ENCODE data around the gene FBXL15.

FBXL15 gene

DNA sequence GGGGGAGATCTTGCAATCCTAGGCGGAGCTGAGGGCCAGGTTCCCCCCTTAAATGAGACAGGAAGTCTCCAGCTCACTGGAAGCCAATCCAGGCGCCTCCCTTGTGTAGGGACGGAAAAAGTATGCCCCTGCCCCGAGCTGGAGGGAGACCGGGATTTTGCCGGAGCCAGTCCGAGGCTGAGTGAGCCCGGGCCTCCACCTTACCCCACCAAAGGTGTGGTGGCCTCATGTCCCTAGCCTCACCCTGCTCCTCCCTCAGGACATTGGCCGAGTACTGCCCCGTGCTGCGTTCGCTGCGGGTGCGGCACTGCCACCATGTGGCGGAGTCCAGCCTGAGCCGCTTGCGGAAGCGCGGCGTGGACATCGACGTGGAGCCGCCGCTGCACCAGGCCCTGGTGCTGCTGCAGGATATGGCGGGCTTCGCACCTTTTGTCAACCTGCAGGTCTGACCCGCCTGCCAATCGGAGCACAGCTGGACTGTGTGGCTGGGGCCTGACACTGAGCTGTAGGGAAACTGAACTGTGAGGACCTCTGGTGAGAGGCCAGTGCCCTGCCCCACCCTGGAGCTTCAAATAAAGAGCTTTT, 2.0 kb downstream of the FBXL15 start:
- peak overlapping the region; percentile 88; the same call in 1 of the 2 replicates for H3K9ac ChIP-seq (ENCODE audit: low read depth, low read length)
- H3K4me1 ChIP-seq (ENCODE audit: insufficient read depth, low read length), result no peaks in the 10 kb centered on the region
- H3K36me3 ChIP-seq (ENCODE audit: insufficient read depth, low read length), result peaks cover 3% of the 10 kb centered on the region; the same call in 1 of the 2 replicates
- H3K9me3 ChIP-seq (ENCODE audit: control insufficient read depth, insufficient read depth, low read length), result no peaks in the 10 kb centered on the region

GRCh38 chr10:102423372-102423968, 2.8 kb downstream of the FBXL15 start:
- Histone ChIP-seq H3K36me3 (ENCODE audit: insufficient read depth, low read length) (peaks cover 3% of the 10 kb centered on the region; the same call in 1 of the 2 replicates), H3K4me1 (ENCODE audit: insufficient read depth, low read length) (no peaks in the 10 kb centered on the region), H3K9ac (ENCODE audit: low read depth, low read length) (no peak overlapping the region), H3K9me3 (ENCODE audit: control insufficient read depth, insufficient read depth, low read length) (no peaks in the 10 kb centered on the region)

DNA sequence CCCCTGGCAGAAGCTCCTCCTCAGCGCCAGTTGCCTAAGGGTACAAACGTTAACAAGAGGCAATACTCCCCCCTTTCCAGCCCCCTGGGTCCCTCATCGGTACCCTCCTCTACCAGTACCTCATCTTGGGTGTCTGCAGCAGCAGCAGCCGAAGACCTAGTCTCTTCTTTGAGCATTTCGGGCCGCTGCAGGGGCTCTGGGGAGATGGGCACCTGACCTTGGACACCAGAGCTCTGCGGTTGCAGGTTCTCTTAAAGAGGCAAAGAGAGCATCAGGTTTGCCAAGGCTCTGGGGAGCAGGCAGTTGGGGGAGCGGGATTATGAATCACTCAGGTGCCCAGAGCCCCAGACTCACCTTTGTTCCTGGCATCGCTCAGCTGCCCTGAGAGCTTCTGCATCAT, 3.5 kb downstream of the FBXL15 start:
- H3K36me3 ChIP-seq (ENCODE audit: insufficient read depth, low read length), result peaks cover 3% of the 10 kb centered on the region; the same call in 1 of the 2 replicates
- H3K9ac ChIP-seq (ENCODE audit: low read depth, low read length), result no peak overlapping the region
- no peaks in the 10 kb centered on the region for H3K9me3 ChIP-seq (ENCODE audit: control insufficient read depth, insufficient read depth, low read length)
- H3K4me1 ChIP-seq (ENCODE audit: insufficient read depth, low read length), result no peaks in the 10 kb centered on the region

GRCh38 chr10:102424916-102425315, 4.3 kb downstream of the FBXL15 start:
- no peak overlapping the region for H3K9ac ChIP-seq (ENCODE audit: low read depth, low read length)
- peaks cover 3% of the 10 kb centered on the region; the same call in 1 of the 2 replicates for H3K36me3 ChIP-seq (ENCODE audit: insufficient read depth, low read length)
- H3K9me3 ChIP-seq (ENCODE audit: control insufficient read depth, insufficient read depth, low read length), result no peaks in the 10 kb centered on the region
- no peaks in the 10 kb centered on the region for H3K4me1 ChIP-seq (ENCODE audit: insufficient read depth, low read length)

DNA sequence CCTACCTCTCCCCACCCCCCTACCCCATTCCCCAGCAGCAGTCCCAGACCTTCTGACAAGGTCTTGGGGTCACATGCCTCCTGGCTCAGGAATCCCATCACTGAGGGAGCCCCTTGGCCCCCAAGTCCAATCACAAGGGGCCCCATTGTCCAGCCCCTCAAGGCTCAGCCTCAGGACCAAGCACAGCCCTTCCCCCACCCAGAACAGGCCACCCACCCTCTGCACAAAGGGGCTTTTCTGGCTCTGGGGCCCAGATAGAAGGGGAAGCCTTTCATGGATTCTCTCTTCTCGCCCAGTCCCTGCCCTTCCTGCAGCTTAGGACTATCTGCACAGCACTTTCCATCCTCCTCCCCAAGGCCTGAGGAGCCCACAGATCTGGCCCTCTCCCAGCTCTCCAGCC, 4.8 kb downstream of the FBXL15 start:
- Histone ChIP-seq H3K36me3 (ENCODE audit: insufficient read depth, low read length) (peaks cover 3% of the 10 kb centered on the region; the same call in 1 of the 2 replicates), H3K9ac (ENCODE audit: low read depth, low read length) (no peak overlapping the region), H3K9me3 (ENCODE audit: control insufficient read depth, insufficient read depth, low read length) (no peaks in the 10 kb centered on the region), H3K4me1 (ENCODE audit: insufficient read depth, low read length) (no peaks in the 10 kb centered on the region)

DNA sequence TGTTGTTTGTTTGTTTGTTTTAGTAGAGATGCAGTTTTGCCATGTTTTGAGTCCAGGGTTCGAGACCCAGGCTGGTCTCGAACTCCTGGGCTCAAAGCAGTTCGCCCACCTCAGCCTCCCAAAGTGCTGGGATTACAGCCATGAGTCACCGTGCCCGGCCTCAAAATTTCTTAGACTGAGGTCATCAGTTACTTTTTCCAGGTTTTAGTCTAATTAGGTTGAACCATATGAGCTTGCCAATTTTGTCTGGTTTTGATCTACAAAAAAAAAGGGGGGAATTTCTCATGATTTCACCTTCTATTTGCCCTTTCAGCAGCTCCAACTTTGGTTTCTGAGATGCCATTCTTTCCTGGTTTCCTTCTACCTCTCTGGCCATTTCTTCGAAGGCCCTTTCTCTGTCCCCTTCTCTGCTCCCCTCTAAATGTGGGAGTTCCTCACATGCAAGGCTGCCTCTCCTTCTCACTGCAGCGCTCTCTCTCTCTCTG, 6.2 kb downstream of the FBXL15 start:
- peaks cover 3% of the 10 kb centered on the region; the same call in 1 of the 2 replicates for H3K36me3 ChIP-seq (ENCODE audit: insufficient read depth, low read length)
- H3K9me3 ChIP-seq (ENCODE audit: control insufficient read depth, insufficient read depth, low read length), result no peaks in the 10 kb centered on the region
- no peak overlapping the region for H3K9ac ChIP-seq (ENCODE audit: low read depth, low read length)
- H3K4me1 ChIP-seq (ENCODE audit: insufficient read depth, low read length), result peaks cover 4% of the 10 kb centered on the region

DNA sequence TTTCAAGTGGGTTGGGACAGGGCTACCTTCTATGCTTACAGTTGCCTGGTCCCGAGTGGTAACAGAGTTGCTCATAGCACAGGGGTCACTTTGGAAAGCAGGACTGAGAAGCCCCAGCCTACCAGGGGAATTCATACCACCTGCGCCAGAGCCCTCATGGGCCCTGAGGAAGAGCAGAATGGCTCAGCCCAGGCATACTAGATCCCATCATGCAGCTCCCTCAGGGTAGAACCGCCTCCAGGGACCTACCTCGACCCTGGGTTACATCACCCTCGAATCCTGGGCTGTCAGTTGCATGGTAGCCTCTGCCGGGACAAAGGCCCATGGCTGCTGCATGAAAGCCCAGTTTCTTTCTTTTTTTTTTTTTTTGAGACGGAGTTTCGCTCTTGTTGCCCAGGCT, 8.8 kb downstream of the FBXL15 start:
- Histone ChIP-seq H3K9ac (ENCODE audit: low read depth, low read length) (no peak overlapping the region), H3K36me3 (ENCODE audit: insufficient read depth, low read length) (peaks cover 1% of the 10 kb centered on the region; the same call in 1 of the 2 replicates), H3K9me3 (ENCODE audit: control insufficient read depth, insufficient read depth, low read length) (no peaks in the 10 kb centered on the region), H3K4me1 (ENCODE audit: insufficient read depth, low read length) (peaks cover 15% of the 10 kb centered on the region)

- Histone ChIP-seq H3K9me3 (ENCODE audit: control insufficient read depth, insufficient read depth, low read length) (no peaks in the 10 kb centered on the region), H3K36me3 (ENCODE audit: insufficient read depth, low read length) (no peaks in the 10 kb centered on the region), H3K9ac (ENCODE audit: low read depth, low read length) (peak overlapping the region; percentile 88), H3K4me1 (ENCODE audit: insufficient read depth, low read length) (peaks cover 24% of the 10 kb centered on the region)
These were observed 11.0 kb downstream of the FBXL15 start for GRCh38 chr10:102431452-102432124.

DNA sequence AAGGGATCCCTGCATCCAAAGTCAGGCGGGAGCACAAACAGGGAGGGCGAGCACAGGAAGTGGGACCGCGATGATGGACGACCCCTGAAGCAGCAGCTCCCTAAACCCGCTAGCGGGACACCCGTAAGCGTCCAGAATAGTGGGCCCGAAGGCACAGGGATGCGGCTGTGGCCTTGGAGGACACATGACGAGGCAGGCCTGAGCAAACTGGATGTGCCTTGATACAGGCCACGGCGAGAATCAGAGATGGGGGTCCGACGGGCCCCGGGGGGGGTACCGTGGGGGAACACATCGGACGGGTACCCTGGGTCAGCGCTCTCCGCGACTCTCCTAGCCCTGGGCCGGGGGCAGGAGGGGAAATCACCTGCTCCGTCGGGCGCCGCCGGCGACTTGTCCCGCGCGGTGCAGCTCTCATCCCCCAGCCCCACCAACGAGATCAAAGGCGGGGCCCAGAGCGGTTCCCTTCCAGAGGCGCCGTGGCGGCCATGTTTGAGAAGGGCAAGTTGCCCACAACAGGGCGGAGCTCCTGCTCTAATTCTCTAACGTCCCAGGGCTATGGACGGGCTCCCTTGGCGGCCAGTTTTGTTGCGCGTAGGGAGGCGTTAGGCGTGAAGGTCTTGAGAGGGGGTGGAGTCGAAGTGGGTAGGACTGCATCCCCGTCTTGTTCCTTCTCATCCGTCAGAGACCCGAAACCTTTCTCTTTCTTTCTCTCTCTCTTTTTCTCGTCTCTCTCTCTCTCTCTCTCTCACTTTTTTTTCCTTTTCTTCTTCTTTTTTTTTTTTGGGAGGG, 11.7 kb downstream of the FBXL15 start, which contains the start of gene CUEDC2:
TSS of gene CUEDC2 (minus strand) at position 413 of the 789 bp plus-strand sequence. CDS start 7,386 bp downstream, outside the sequence.
- H3K36me3 ChIP-seq (ENCODE audit: insufficient read depth, low read length), result no peaks in the 10 kb centered on the region
- H3K4me1 ChIP-seq (ENCODE audit: insufficient read depth, low read length), result peaks cover 24% of the 10 kb centered on the region
- no peaks in the 10 kb centered on the region for H3K9me3 ChIP-seq (ENCODE audit: control insufficient read depth, insufficient read depth, low read length)
- H3K9ac ChIP-seq (ENCODE audit: low read depth, low read length), result peak within 1 kb of the TSS; percentile 88

- peaks cover 24% of the 10 kb centered on the region for H3K4me1 ChIP-seq (ENCODE audit: insufficient read depth, low read length)
- H3K9ac ChIP-seq (ENCODE audit: low read depth, low read length), result no peak overlapping the region; the same call in 1 of the 2 replicates
- H3K9me3 ChIP-seq (ENCODE audit: control insufficient read depth, insufficient read depth, low read length), result no peaks in the 10 kb centered on the region
- H3K36me3 ChIP-seq (ENCODE audit: insufficient read depth, low read length), result no peaks in the 10 kb centered on the region
These were observed 13.0 kb downstream of the FBXL15 start for GRCh38 chr10:102433619-102434046.

DNA sequence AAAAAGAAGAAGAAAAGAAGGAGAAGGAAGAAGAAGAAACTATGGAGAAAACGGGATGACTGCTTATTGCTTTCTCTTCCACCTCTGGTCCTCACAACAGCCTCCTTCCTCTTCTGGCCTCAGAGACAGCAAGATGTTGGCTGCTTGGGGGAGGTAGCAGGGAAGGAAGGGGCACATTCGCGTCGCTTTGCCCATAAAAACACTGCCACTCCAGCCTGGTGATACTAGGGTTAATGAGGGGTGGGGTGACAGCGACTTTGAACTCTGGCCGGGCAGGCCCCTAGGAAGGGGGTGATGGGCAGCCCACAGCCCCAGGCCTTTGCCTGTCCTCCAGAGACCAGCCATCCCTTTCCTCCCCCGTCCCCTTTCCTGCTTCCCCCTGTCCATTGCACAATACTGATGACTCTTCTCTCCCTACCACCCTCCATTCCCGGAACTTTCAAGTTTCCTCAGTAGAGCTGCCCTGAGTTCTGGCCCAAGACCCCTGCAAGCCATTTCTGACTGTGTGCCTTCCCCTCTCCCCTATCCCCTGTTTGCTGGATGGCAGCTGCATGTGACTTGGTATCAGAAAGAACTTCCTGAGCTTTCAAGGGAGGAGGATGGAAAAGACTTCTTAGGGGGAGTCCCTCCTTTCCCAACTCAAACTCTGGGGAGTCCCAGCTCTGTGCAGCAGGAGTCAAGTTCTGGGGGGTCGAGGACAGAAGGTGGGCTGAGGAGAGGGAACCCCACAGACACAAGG, 13.9 kb downstream of the FBXL15 start:
- Histone ChIP-seq H3K36me3 (ENCODE audit: insufficient read depth, low read length) (no peaks in the 10 kb centered on the region), H3K9me3 (ENCODE audit: control insufficient read depth, insufficient read depth, low read length) (no peaks in the 10 kb centered on the region), H3K4me1 (ENCODE audit: insufficient read depth, low read length) (peaks cover 24% of the 10 kb centered on the region), H3K9ac (ENCODE audit: low read depth, low read length) (peak overlapping the region; percentile 46; the same call in 1 of the 2 replicates)

DNA sequence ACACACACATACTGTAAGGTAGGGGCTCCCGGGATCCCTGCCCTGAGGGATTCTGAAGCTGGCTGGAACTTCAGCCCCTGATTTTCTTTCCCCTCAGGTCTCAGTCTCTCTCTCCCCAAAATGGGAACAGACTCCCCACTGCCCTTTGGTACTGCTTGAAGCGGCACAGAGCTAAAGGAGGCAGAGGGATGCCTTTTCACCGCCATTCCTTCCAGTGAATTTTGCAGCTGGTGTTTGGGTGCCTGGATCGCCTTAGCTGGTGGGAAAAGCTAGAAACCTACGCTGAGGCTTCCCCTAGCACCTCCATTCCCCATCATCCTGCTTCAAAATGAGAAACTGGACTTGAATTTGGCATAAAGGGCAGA, 14.5 kb downstream of the FBXL15 start:
- Histone ChIP-seq H3K36me3 (ENCODE audit: insufficient read depth, low read length) (no peaks in the 10 kb centered on the region), H3K4me1 (ENCODE audit: insufficient read depth, low read length) (peaks cover 24% of the 10 kb centered on the region), H3K9ac (ENCODE audit: low read depth, low read length) (peak overlapping the region; percentile 46; the same call in 1 of the 2 replicates)

DNA sequence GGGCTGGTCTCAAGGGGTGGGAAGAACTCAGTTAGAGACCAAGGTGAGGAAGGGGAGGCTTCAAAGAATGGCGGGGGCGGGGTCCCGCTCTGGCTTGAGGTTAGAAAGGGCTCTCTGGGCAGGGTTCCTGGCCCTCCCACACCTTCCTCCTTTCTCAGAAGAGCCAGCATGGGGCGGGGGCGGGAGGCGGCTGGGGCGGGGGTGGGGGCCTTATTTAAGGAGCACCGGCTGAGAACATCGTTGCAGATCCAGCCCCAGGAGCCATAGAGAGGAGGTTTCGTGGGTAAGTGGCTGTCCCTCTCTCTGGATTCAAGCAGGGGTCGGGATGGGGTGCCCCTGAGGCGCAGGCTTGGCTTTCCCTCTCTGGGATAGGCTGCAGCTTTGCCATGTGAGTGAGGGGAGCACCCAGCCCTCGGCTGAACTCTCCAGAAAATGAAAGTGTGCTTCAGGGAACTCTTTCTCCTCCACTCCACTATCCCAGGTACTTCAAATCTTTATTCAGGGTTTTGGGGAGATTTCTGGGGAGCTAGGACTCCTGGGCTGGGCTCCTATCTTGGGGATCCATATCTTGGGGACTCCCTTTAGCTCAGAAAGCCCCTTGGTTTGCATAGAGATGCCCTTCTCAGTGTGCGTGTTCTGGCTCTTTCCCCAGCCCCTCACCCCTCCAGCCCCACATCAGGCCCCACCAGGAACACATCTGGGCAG, 15.0 kb downstream of the FBXL15 start:
- Histone ChIP-seq H3K9me3 (ENCODE audit: control insufficient read depth, insufficient read depth, low read length) (no peaks in the 10 kb centered on the region), H3K36me3 (ENCODE audit: insufficient read depth, low read length) (no peaks in the 10 kb centered on the region), H3K4me1 (ENCODE audit: insufficient read depth, low read length) (peaks cover 24% of the 10 kb centered on the region), H3K9ac (ENCODE audit: low read depth, low read length) (peak overlapping the region; percentile 46; the same call in 1 of the 2 replicates)

More for the DNA sequence above, 14.5 kb downstream of the FBXL15 start:
- H3K9me3 ChIP-seq (ENCODE audit: control insufficient read depth, insufficient read depth, low read length), result no peaks in the 10 kb centered on the region
